ENCODE results near the gene CNGA3. TPM values are rescaled to one million over a fixed set of nuclear protein-coding genes. Genes with fewer than 3 reads are reported as not detected.

Gene CNGA3
- total RNA-seq, 4 donors from 2014 or later: 0.09 TPM; not detected in 3

DNA sequence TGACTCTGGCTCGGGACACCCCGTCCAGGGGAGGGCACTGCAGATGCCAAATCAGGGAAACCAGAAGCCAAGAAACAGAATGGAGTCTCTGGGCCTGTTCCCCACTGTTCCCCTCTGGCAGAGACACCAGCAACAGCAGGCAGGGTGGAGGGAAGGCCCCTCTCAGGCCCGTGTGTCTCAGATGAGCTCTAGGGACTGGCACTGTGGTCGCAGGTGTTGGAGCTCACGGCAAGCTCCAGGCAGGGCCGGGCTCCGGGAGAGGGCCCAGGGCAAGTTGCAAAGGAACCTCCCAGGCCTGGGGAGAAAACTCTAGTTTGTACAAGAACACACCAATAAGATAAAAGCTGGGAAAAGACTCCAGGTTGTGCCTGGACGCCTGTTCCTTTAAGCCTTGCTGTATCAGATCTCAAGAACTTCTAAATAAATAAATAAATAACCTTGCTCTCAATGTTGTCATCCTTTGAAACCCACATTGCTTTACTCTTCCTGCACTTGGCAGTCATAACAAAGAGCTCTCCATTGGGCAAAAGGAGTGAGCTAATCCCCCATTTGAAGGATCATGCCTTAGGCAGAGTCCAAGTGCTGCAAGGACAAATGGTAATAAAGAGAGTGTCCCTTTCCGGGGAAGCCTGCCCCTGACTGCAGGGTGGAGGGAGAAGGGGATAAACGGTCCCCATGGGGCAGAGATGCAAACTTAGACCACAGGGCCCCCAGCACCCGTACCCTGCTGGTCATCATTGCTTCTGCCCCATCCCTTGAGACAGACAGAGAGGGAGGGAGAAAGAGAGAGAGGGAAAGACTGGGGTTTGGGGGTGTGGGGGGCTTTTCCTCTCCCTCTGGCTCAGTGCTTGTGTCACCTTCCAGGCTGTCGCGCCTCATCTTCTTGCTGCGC, 33.3 kb downstream of the CNGA3 start:
- Histone ChIP-seq H3K9me3 (no peaks in the 10 kb centered on the region), H3K4me1 (peaks cover 0 to 3% of the 10 kb centered on the region in 2 donors), H3K36me3 (no peaks in the 10 kb centered on the region), H3K27me3 (no peaks in the 10 kb centered on the region), H3K27ac (no peak overlapping the region), H3K4me3 (no peak overlapping the region)
- no peak for TF ChIP-seq POLR2A (IDR thresholded peaks at IDR 0.05)
- TF ChIP-seq, protein P1, sequence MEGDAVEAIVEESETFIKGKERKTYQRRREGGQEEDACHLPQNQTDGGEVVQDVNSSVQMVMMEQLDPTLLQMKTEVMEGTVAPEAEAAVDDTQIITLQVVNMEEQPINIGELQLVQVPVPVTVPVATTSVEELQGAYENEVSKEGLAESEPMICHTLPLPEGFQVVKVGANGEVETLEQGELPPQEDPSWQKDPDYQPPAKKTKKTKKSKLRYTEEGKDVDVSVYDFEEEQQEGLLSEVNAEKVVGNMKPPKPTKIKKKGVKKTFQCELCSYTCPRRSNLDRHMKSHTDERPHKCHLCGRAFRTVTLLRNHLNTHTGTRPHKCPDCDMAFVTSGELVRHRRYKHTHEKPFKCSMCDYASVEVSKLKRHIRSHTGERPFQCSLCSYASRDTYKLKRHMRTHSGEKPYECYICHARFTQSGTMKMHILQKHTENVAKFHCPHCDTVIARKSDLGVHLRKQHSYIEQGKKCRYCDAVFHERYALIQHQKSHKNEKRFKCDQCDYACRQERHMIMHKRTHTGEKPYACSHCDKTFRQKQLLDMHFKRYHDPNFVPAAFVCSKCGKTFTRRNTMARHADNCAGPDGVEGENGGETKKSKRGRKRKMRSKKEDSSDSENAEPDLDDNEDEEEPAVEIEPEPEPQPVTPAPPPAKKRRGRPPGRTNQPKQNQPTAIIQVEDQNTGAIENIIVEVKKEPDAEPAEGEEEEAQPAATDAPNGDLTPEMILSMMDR (IDR thresholded peaks at IDR 0.05 in 4 of 5, conservative IDR thresholded peaks at IDR 0.05 in 1 of 5): no peak
- ATAC-seq: no peak
- DNase-seq: no peak
- intact Hi-C loops (cut with DNase I; ENCODE audit: low total_unique reads): no loop called here
- in situ Hi-C loops (cut with MboI; ENCODE audit: low sequenced_read_pairs in 4 of 4): loop anchor here (5.0 to 10.0 kb wide), 3 partner anchors 565 to 577 kb away; no protein-coding TSS in a partner anchor

DNA sequence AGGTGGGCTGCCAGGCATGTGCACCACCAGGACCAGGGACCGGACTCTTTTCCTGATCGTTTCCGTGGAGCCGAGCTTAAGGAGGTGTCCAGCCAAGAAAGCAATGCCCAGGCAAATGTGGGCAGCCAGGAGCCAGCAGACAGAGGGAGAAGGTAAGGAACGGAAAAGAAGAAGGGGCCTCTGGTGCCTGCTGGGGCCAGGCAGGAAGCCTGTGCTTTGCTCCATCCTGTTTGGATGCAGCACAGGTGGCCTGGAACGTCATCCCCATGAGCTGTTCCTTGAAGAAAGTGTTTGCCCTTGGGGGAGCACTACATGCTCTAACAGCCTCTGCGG, 33.9 kb downstream of the CNGA3 start:
- no peak overlapping the region for H3K27ac ChIP-seq
- H3K4me3 ChIP-seq: no peak overlapping the region
- in situ Hi-C loops (cut with MboI; ENCODE audit: low sequenced_read_pairs in 4 of 4): loop anchor here (5.0 to 10.0 kb wide), 3 partner anchors 565 to 578 kb away; no protein-coding TSS in a partner anchor
- TF ChIP-seq POLR2A (IDR thresholded peaks at IDR 0.05): no peak
- TF ChIP-seq, protein P1 (IDR thresholded peaks at IDR 0.05 in 4 of 5, conservative IDR thresholded peaks at IDR 0.05 in 1 of 5): no peak
- intact Hi-C loops (cut with DNase I; ENCODE audit: low total_unique reads): no loop called here
- H3K36me3 ChIP-seq: no peaks in the 10 kb centered on the region
- no peaks in the 10 kb centered on the region for H3K27me3 ChIP-seq
- DNase-seq (no peak), ATAC-seq (no peak)
- H3K9me3 ChIP-seq: no peaks in the 10 kb centered on the region
- H3K4me1 ChIP-seq: peaks cover 0 to 9% of the 10 kb centered on the region in 2 donors

DNA sequence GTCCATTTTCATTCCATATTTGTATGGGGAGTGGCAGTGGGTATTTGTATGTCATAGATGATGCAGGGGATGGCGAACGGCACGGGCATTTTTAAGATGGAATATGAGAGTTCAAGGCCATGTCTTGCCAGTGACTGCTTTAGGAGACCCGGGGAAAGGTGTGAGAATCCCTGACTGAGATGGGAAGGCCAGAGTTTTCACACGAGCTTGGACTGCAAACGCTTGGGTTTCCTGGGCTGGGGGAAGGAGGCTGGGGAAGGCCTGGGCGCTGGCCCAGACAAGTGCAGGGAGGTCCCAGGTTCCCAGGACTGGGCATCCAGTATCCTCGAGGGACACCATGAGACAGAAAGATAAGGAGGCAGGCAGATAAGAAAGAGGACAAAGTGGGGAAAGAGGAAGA, 35.2 kb downstream of the CNGA3 start:
- no peaks in the 10 kb centered on the region for H3K9me3 ChIP-seq
- in situ Hi-C loops (cut with MboI; ENCODE audit: low sequenced_read_pairs in 4 of 4): loop anchor here (5.0 to 10.0 kb wide), 3 partner anchors 567 to 579 kb away; no protein-coding TSS in a partner anchor
- no peaks in the 10 kb centered on the region for H3K27me3 ChIP-seq
- ATAC-seq (no peak), DNase-seq (no peak)
- no peaks in the 10 kb centered on the region for H3K36me3 ChIP-seq
- peaks cover 0 to 9% of the 10 kb centered on the region in 2 donors for H3K4me1 ChIP-seq
- TF ChIP-seq, protein P1 (IDR thresholded peaks at IDR 0.05 in 4 of 5, conservative IDR thresholded peaks at IDR 0.05 in 1 of 5): no peak
- TF ChIP-seq POLR2A (IDR thresholded peaks at IDR 0.05): no peak
- H3K4me3 ChIP-seq: no peak overlapping the region
- intact Hi-C loops (cut with DNase I; ENCODE audit: low total_unique reads): no loop called here
- H3K27ac ChIP-seq: no peak overlapping the region

DNA sequence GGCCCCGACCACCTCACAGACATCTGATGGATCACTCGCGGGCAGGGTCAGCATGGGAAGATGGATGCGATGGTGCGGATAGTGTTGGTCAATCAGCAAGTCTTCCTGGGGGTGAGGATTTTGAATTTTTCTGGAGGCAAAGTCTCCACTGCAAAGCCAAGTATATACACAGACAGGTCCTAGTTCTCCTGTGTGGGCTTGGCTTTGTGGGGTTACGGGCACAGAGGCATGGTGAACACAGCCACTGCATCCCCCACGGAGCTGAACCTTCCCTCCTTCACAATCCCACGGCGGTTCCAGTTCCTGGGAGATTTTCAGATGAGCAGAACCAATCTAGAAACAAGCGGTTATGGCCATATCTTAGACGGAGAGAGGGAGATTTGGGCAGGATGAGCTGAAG, 35.8 kb downstream of the CNGA3 start:
- Histone ChIP-seq H3K36me3 (no peaks in the 10 kb centered on the region), H3K4me3 (no peak overlapping the region), H3K27me3 (no peaks in the 10 kb centered on the region), H3K4me1 (peaks cover 0 to 9% of the 10 kb centered on the region in 2 donors), H3K27ac (no peak overlapping the region), H3K9me3 (no peaks in the 10 kb centered on the region)
- ATAC-seq (no peak), DNase-seq (no peak)
- TF ChIP-seq POLR2A (IDR thresholded peaks at IDR 0.05): no peak
- in situ Hi-C loops (cut with MboI; ENCODE audit: low sequenced_read_pairs in 4 of 4): loop anchor here (5.0 to 10.0 kb wide), 3 partner anchors 567 to 580 kb away; no protein-coding TSS in a partner anchor
- intact Hi-C loops (cut with DNase I; ENCODE audit: low total_unique reads): no loop called here

DNA sequence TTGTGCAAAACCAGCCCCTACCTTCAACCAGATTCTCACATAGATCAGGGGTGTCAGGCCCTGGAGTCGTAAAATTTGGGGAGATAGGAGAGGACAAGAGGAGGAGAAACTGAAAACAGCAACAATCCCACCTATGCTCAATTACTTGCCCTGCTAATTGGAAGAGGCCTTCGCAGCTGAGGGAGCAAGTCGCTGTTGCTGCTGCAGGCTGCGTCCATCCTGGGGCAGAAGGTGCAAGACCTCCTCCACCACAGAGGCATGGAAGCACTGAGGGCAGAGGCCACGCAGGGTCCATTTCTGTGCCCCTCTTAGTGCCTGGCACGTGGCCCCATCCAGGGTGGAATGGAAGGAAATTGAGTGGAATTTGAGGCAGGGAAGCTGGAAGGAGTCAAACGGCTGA, 36.5 kb downstream of the CNGA3 start:
- TF ChIP-seq, protein P1 (IDR thresholded peaks at IDR 0.05 in 4 of 5, conservative IDR thresholded peaks at IDR 0.05 in 1 of 5): no peak
- TF ChIP-seq POLR2A (IDR thresholded peaks at IDR 0.05): no peak
- no peak overlapping the region for H3K27ac ChIP-seq
- H3K4me3 ChIP-seq: no peak overlapping the region
- peaks cover 0 to 9% of the 10 kb centered on the region in 2 donors for H3K4me1 ChIP-seq
- no peaks in the 10 kb centered on the region for H3K27me3 ChIP-seq
- no peaks in the 10 kb centered on the region for H3K9me3 ChIP-seq
- in situ Hi-C loops (cut with MboI; ENCODE audit: low sequenced_read_pairs in 4 of 4) (loop anchor here (5.0 to 10.0 kb wide), 3 partner anchors 568 to 580 kb away; no protein-coding TSS in a partner anchor), intact Hi-C loops (cut with DNase I; ENCODE audit: low total_unique reads) (no loop called here)
- DNase-seq (no peak), ATAC-seq (no peak)
- H3K36me3 ChIP-seq: no peaks in the 10 kb centered on the region

All from gastrocnemius medialis (tissue), 4 donors.